Activated T-cell treated with anti-CD3 and anti-CD28 coated beads, Interleukin-2, amount 50 U/mL, for 4 hours (primary cell): ENCODE results near the gene EPN1. TPM values are rescaled to one million over a fixed set of nuclear protein-coding genes. Genes with fewer than 3 reads are reported as not detected.
A peak's percentile ranks its signal among the peaks of the same experiment; 100 is the strongest.

Experiments
- ATAC-seq, 2 donors: fragments of 200-7000 bp; cut with Tn5 transposase; one replicate each; pipeline ENCODE4 v1.10.0; 2021
- DNase-seq: peaks from one replicate; pipeline ENCODE4 v3.0.0-alpha.2; 2020
- H3K27me3 Mint-ChIP-seq: one replicate; pipeline ENCODE4 v1.8.0; 2021; ENCODE audit warnings: low read depth, mixed read lengths
- H3K36me3 Mint-ChIP-seq: one replicate; pipeline ENCODE4 v1.8.0; 2022; ENCODE audit warnings: mixed read lengths; ENCODE audit not compliant: insufficient read depth
- H3K4me1 Mint-ChIP-seq: one replicate; pipeline ENCODE4 v1.8.0; 2021; ENCODE audit warnings: low read depth, mixed read lengths
- H3K4me3 Mint-ChIP-seq: one replicate; pipeline ENCODE4 v1.8.0; 2021; ENCODE audit warnings: mild to moderate bottlenecking, moderate library complexity, mixed read lengths
- H3K9me3 Mint-ChIP-seq: one replicate; pipeline ENCODE4 v1.8.0; 2021; ENCODE audit warnings: mixed read lengths
- total RNA-seq, 3 donors: library from RNA; stranded (reverse); gene quantifications; one replicate each; pipeline ENCODE4 v1.2.1, GENCODE V29; 2021

Gene EPN1
- total RNA-seq, 3 donors from 2014 or later = 55.0 to 61.4 (median 55.2) TPM

DNA sequence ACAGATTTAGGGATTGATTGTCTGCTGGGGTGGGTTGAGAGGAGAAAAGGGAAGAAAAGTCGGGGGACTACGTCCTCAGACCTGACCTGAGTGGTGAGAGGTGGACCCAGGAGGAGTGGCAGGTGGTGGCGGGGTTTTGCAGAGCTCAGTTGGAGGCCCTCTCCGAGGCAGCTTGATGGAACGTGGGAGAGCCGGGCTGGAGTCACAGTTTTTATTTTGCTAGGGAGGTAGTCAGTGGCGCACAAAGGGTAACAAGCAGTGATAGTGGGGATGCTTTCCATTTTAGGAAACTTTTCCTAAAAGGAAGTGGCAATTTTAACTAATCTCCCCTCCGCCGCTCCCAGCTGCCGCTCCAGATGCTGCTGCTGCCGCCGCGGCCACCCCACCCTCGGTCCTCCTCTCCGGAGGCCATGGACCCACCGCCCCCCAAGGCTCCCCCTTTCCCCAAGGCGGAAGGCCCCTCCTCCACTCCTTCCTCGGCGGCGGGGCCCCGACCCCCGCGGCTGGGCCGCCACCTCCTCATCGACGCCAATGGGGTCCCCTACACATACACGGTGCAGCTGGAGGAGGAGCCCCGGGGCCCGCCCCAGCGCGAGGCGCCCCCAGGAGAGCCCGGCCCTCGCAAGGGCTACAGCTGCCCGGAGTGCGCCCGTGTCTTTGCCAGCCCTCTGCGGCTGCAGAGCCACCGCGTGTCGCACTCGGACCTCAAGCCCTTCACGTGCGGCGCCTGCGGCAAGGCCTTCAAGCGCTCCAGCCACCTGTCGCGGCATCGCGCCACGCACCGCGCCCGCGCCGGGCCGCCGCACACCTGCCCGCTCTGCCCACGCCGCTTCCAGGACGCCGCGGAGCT is 32.6 kb upstream of the EPN1 start:
- no peak for DNase-seq
- Mint-ChIP-seq H3K36me3 (peaks cover 20% of the 10 kb centered on the region), H3K4me1 (peaks cover 50% of the 10 kb centered on the region), H3K9me3 (peaks cover 3% of the 10 kb centered on the region), H3K4me3 (peak overlapping the region; percentile 96), H3K27me3 (no peaks in the 10 kb centered on the region)
- peak; percentile 12 to 16 for ATAC-seq

- peak; percentile 76 for DNase-seq
- Mint-ChIP-seq H3K9me3 (peaks cover 3% of the 10 kb centered on the region), H3K4me1 (peaks cover 46% of the 10 kb centered on the region), H3K4me3 (peak within 1 kb of the TSS; percentile 96), H3K36me3 (peaks cover 14% of the 10 kb centered on the region), H3K27me3 (no peaks in the 10 kb centered on the region)
- ATAC-seq = peak; percentile 61 to 64
Observed at GRCh38 chr19:55643003-55643886, 31.8 kb upstream of the EPN1 start, which contains the start of gene ZNF581. Gene ZNF581, plus strand, starts transcription at chr19:55643649. Its CDS starts 923 bp downstream, at chr19:55644572.

DNA sequence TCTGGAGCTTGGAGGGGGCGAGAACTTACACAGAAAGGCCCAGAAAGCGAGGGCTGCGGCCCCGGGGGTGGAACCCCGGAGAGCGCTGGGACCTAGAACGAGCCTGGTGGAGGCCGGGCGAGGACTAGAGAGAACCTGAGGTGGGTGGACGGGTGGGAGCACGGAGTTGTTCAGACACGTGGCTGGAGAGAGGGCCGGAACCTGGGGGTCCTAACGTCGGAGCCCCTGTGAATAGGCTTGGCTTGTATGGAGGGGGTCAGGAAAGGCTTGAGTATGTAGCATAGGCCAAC is 31.2 kb upstream of the EPN1 start:
- peaks cover 49% of the 10 kb centered on the region for H3K4me1 Mint-ChIP-seq
- H3K27me3 Mint-ChIP-seq = no peaks in the 10 kb centered on the region
- DNase-seq = no peak
- H3K36me3 Mint-ChIP-seq = peaks cover 11% of the 10 kb centered on the region
- peaks cover 3% of the 10 kb centered on the region for H3K9me3 Mint-ChIP-seq
- H3K4me3 Mint-ChIP-seq = peak overlapping the region; percentile 96
- ATAC-seq = peak in 1 of 2 donors; percentile 1

- no peak for ATAC-seq
Observed at GRCh38 chr19:55644191-55644833, 30.7 kb upstream of the EPN1 start.

DNA sequence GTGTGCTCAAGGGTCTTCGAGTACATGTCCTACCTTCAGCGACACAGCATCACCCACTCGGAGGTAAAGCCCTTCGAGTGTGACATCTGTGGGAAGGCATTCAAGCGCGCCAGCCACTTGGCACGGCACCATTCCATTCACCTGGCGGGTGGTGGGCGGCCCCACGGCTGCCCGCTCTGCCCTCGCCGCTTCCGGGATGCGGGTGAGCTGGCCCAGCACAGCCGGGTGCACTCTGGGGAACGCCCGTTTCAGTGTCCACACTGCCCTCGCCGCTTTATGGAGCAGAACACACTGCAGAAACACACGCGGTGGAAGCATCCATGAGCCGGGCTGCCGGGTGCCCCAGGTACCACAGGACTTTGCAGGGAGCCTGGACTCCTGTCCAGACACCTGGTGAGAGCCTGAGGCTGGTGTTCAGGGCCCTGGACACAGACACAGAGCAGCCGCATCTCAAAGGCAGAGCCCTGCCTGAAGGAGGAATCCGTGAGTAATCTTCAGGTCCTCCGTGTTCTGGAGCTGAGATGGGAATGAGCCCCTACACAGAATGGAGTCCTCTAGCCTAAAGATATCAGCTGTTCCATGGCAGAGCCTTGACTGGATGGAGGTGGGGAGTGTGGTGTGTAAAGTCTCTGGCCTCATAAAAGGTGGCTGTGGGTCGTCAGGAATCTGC is 30.0 kb upstream of the EPN1 start:
- peaks cover 48% of the 10 kb centered on the region for H3K4me1 Mint-ChIP-seq

More at GRCh38 chr19:55644191-55644833, 30.7 kb upstream of the EPN1 start:
- Mint-ChIP-seq H3K4me3 (peak overlapping the region; percentile 96), H3K27me3 (no peaks in the 10 kb centered on the region), H3K36me3 (peaks cover 7% of the 10 kb centered on the region), H3K4me1 (peaks cover 48% of the 10 kb centered on the region), H3K9me3 (no peaks in the 10 kb centered on the region)
- DNase-seq = no peak

GRCh38 chr19:55645512-55645881 is 29.5 kb upstream of the EPN1 start:
- Mint-ChIP-seq H3K36me3 (peaks cover 6% of the 10 kb centered on the region), H3K4me1 (peaks cover 48% of the 10 kb centered on the region), H3K9me3 (no peaks in the 10 kb centered on the region), H3K27me3 (no peaks in the 10 kb centered on the region), H3K4me3 (peak overlapping the region; percentile 96)
- DNase-seq (no peak), ATAC-seq (no peak)

More for the DNA sequence above, 30.0 kb upstream of the EPN1 start:
- H3K27me3 Mint-ChIP-seq = no peaks in the 10 kb centered on the region
- H3K4me3 Mint-ChIP-seq = peak overlapping the region; percentile 96
- H3K36me3 Mint-ChIP-seq = peaks cover 6% of the 10 kb centered on the region
- ATAC-seq = no peak
- no peaks in the 10 kb centered on the region for H3K9me3 Mint-ChIP-seq
- no peak for DNase-seq

GRCh38 chr19:55646889-55647731 is 27.9 kb upstream of the EPN1 start:
- ATAC-seq = no peak
- Mint-ChIP-seq H3K4me1 (peaks cover 46% of the 10 kb centered on the region), H3K9me3 (no peaks in the 10 kb centered on the region), H3K4me3 (peak overlapping the region; percentile 80), H3K27me3 (no peaks in the 10 kb centered on the region), H3K36me3 (peaks cover 6% of the 10 kb centered on the region)
- no peak for DNase-seq

GRCh38 chr19:55647732-55648584 is 27.1 kb upstream of the EPN1 start, which contains the start of gene CCDC106:
Gene CCDC106, plus strand, starts transcription at chr19:55648212. Its CDS starts 835 bp downstream, at chr19:55649047.
- ATAC-seq = peak; percentile 11 to 19
- H3K4me1 Mint-ChIP-seq = peaks cover 44% of the 10 kb centered on the region

DNA sequence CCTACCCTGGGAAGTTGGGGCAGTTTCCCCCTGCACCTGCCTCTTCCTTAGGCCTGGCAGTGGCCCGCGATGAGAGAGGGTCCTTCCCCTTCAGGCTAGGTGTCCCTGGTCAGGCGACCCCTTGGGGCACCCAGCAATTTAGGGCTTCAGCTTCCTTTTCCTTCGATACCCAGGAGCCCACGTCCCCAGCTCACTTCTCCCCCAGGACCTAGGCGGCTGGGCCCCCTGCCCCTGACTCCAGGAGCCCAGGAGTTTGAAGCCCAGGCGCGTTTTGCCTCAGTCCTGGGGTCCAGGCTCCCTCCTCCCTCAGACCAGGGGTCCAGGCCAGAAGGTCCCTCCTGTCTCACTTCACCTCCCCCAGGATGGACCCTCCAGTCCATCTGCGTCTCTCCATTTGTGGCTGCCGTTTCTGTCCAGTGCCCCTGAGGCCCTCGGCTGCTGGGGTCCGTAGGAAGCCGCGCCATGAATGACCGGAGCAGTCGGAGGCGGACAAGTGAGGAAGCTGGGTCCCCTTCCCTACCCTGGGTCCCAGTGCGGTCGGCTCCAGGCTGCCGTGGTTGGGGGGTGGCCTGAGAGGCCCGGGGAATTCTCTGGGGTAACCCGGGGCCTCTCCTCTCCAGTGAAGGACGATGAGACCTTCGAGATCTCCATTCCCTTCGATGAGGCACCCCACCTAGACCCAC is 26.3 kb upstream of the EPN1 start:
- Mint-ChIP-seq H3K36me3 (peaks cover 6% of the 10 kb centered on the region), H3K9me3 (no peaks in the 10 kb centered on the region), H3K4me3 (peak overlapping the region; percentile 76), H3K4me1 (peaks cover 39% of the 10 kb centered on the region), H3K27me3 (no peaks in the 10 kb centered on the region)
- ATAC-seq (no peak), DNase-seq (no peak)

More at GRCh38 chr19:55647732-55648584, 27.1 kb upstream of the EPN1 start, which contains the start of gene CCDC106:
- H3K27me3 Mint-ChIP-seq = no peaks in the 10 kb centered on the region
- peaks cover 6% of the 10 kb centered on the region for H3K36me3 Mint-ChIP-seq
- H3K9me3 Mint-ChIP-seq = no peaks in the 10 kb centered on the region
- DNase-seq = peak; percentile 61
- H3K4me3 Mint-ChIP-seq = peak within 1 kb of the TSS; percentile 80

DNA sequence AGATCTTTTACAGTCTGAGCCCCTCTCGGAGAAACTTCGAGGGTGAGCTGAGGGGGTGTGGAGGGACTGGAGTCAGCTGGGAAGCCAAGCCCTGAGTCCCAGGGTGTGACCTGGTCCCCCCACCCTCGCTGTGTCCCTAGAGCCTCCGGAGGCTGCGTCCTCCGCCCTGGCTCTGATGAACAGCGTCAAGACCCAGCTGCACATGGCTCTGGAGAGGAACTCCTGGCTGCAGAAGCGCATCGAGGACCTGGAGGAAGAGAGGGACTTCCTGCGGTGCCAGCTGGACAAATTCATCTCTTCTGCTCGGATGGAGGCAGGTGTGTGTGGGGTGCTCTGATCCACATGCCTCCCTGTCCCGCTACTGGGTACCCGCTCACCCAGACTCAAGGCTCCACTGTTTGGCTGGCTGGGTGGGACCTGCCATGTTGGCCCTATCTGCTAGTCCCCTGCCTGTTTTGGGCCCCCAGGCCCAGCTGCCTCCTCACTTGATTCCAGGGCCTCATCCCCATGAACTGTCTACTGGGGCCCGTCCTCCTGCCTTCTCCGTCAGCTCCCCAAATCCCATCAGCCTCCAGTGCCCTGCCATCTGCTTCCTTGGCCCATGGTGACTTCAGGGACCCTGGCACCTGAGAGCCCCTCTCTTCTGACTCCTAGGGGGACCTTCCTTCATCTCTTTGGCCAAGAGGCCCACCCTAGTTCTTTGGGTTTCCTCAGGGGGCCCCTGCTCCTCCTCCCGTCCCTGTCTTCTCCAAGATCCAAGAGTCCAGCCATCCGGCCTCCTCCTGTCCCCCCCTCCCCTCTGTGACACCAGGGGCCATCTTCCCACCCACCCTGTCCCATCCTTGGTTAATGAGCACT is 25.5 kb upstream of the EPN1 start:
- peak overlapping the region; percentile 76 for H3K4me3 Mint-ChIP-seq
- no peaks in the 10 kb centered on the region for H3K27me3 Mint-ChIP-seq
- H3K9me3 Mint-ChIP-seq = no peaks in the 10 kb centered on the region
- ATAC-seq = no peak
- H3K36me3 Mint-ChIP-seq = peaks cover 6% of the 10 kb centered on the region
- H3K4me1 Mint-ChIP-seq = peaks cover 39% of the 10 kb centered on the region
- DNase-seq = no peak

- DNase-seq = no peak
Observed at GRCh38 chr19:55650126-55650557, 24.9 kb upstream of the EPN1 start.

More at GRCh38 chr19:55650126-55650557, 24.9 kb upstream of the EPN1 start:
- H3K4me3 Mint-ChIP-seq = no peak overlapping the region
- H3K9me3 Mint-ChIP-seq = no peaks in the 10 kb centered on the region
- peaks cover 6% of the 10 kb centered on the region for H3K36me3 Mint-ChIP-seq
- peaks cover 39% of the 10 kb centered on the region for H3K4me1 Mint-ChIP-seq
- no peak for ATAC-seq
- H3K27me3 Mint-ChIP-seq = no peaks in the 10 kb centered on the region
